IPS-NIHi11 (cell line): ENCODE measurements around the gene SH3TC1.

ENCODE experiments used
- DNase-seq: peaks from one replicate; pipeline ENCODE4 v3.0.0; 2012; ENCODE audit warnings: mixed read lengths, low spot score

Gene SH3TC1

GRCh38 chr4:8198906-8199593 lies at the start of gene SH3TC1:
SH3TC1 (plus strand) TSS chr4:8199290; CDS start chr4:8205195, 5,905 bp downstream.
- peak; percentile 91 for DNase-seq

- no peak for DNase-seq
Measured at GRCh38 chr4:8149664-8150063, 49.4 kb upstream of the SH3TC1 start.

- DNase-seq: no peak
Measured at GRCh38 chr4:8150152-8151090, 48.7 kb upstream of the SH3TC1 start.

- DNase-seq: no peak
Measured at GRCh38 chr4:8151165-8151650, 47.9 kb upstream of the SH3TC1 start.

- DNase-seq: no peak
Measured at GRCh38 chr4:8152090-8152864, 46.8 kb upstream of the SH3TC1 start.

- DNase-seq: no peak
Measured at GRCh38 chr4:8152865-8153257, 46.2 kb upstream of the SH3TC1 start.

- no peak for DNase-seq
Measured at GRCh38 chr4:8153441-8153840, 45.6 kb upstream of the SH3TC1 start.

- DNase-seq: no peak
Measured at GRCh38 chr4:8155048-8155447, 44.0 kb upstream of the SH3TC1 start.

GRCh38 chr4:8155660-8156421 lies 43.2 kb upstream of the SH3TC1 start:
- no peak for DNase-seq

- no peak for DNase-seq
Measured at GRCh38 chr4:8156617-8157016, 42.5 kb upstream of the SH3TC1 start.

GRCh38 chr4:8157496-8157895 lies 41.6 kb upstream of the SH3TC1 start:
- no peak for DNase-seq

GRCh38 chr4:8157944-8158709 lies 41.0 kb upstream of the SH3TC1 start:
- no peak for DNase-seq

GRCh38 chr4:8158710-8159536 lies 40.2 kb upstream of the SH3TC1 start, which contains the start of gene ABLIM2:
ABLIM2 (minus strand) TSS chr4:8158813; CDS start chr4:8158689, 124 bp downstream.
- peak; percentile 99 for DNase-seq

- no peak for DNase-seq
Measured at GRCh38 chr4:8159537-8160232, 39.4 kb upstream of the SH3TC1 start.

- DNase-seq: no peak
Measured at GRCh38 chr4:8160233-8160560, 38.9 kb upstream of the SH3TC1 start.

- DNase-seq: no peak
Measured at GRCh38 chr4:8160572-8160971, 38.5 kb upstream of the SH3TC1 start.

GRCh38 chr4:8162625-8163024 lies 36.5 kb upstream of the SH3TC1 start:
- no peak for DNase-seq

- no peak for DNase-seq
Measured at GRCh38 chr4:8163026-8163425, 36.1 kb upstream of the SH3TC1 start.
